ENCODE measurements around the gene CCNB1. TPM values are rescaled to one million over a fixed set of nuclear protein-coding genes. Genes with fewer than 3 reads are reported as not detected.
"Not testable (repeated sequence)": the region's sequence is repeated elsewhere in the genome, so short reads cannot be mapped to it uniquely, and the experiment has no call there.

CCNB1 gene
- polyA plus RNA-seq, 1 donor (not counting 4 experiments of a cell fraction or from before 2014, with no cell fraction given): 126 TPM

GRCh38 chr5:69220833-69221232, 53.9 kb downstream of the CCNB1 start:
- H3K27ac ChIP-seq (ENCODE audit: control insufficient read depth, insufficient read depth, low read length); H3K4me2 ChIP-seq (ENCODE audit: control insufficient read depth, extremely low read depth, insufficient read depth, low read depth, low read length); H3K9me1 ChIP-seq (ENCODE audit: control insufficient read depth, extremely low read depth, insufficient read depth, low read length); H3K36me3 ChIP-seq (ENCODE audit: control insufficient read depth in 2 of 2, extremely low read depth in 1 of 2, insufficient read depth in 2 of 2, low read length in 2 of 2); H3K27me3 ChIP-seq (ENCODE audit: control insufficient read depth, extremely low read depth, insufficient read depth, low read length); H3K9me3 ChIP-seq (ENCODE audit: control insufficient read depth, low read depth, low read length); H4K20me1 ChIP-seq (ENCODE audit: control insufficient read depth, extremely low read depth, insufficient read depth, low read length); dilution Hi-C loops (cut with MboI; ENCODE audit: extremely low pct_ligation_motif_present, low sequenced_read_pairs); H3K9ac ChIP-seq (ENCODE audit: control insufficient read depth, extremely low read depth, insufficient read depth, low read length); H3K4me3 ChIP-seq (ENCODE audit: control insufficient read depth in 2 of 3, extremely low read depth in 1 of 3, insufficient read depth in 2 of 3, low read depth in 1 of 3, low read length in 3 of 3); FAIRE-seq; DNase-seq (ENCODE audit: low read depth, low spot score); H2AFZ ChIP-seq (ENCODE audit: control insufficient read depth, low read length): not testable (repeated sequence)
- peaks cover 10% of the 10 kb centered on the region for H3K4me1 ChIP-seq (ENCODE audit: control insufficient read depth, extremely low read depth, insufficient read depth, low read length)
- H3K79me2 ChIP-seq (ENCODE audit: control insufficient read depth, insufficient read depth, low read length): peaks cover 35% of the 10 kb centered on the region

- Histone ChIP-seq H3K79me2 (ENCODE audit: control insufficient read depth, insufficient read depth, low read length) (peaks cover 17% of the 10 kb centered on the region), H3K4me1 (ENCODE audit: control insufficient read depth, extremely low read depth, insufficient read depth, low read length) (no peaks in the 10 kb centered on the region), H3K9me1 (ENCODE audit: control insufficient read depth, extremely low read depth, insufficient read depth, low read length) (no peaks in the 10 kb centered on the region), H3K4me2 (ENCODE audit: control insufficient read depth, extremely low read depth, insufficient read depth, low read depth, low read length) (no peak overlapping the region), H3K27ac (ENCODE audit: control insufficient read depth, insufficient read depth, low read length) (no peak overlapping the region), H3K36me3 (ENCODE audit: control insufficient read depth in 2 of 2, extremely low read depth in 1 of 2, insufficient read depth in 2 of 2, low read length in 2 of 2) (peaks cover 0 to 3% of the 10 kb centered on the region in 2 experiments), H4K20me1 (ENCODE audit: control insufficient read depth, extremely low read depth, insufficient read depth, low read length) (no peaks in the 10 kb centered on the region), H2AFZ (ENCODE audit: control insufficient read depth, low read length) (no peak overlapping the region), H3K9ac (ENCODE audit: control insufficient read depth, extremely low read depth, insufficient read depth, low read length) (no peak overlapping the region), H3K4me3 (ENCODE audit: control insufficient read depth in 2 of 3, extremely low read depth in 1 of 3, insufficient read depth in 2 of 3, low read depth in 1 of 3, low read length in 3 of 3) (no peak overlapping the region), H3K9me3 (ENCODE audit: control insufficient read depth, low read depth, low read length) (no peaks in the 10 kb centered on the region), H3K27me3 (ENCODE audit: control insufficient read depth, extremely low read depth, insufficient read depth, low read length) (no peaks in the 10 kb centered on the region)
- no peak for DNase-seq (ENCODE audit: low read depth, low spot score)
- dilution Hi-C loops (cut with MboI; ENCODE audit: extremely low pct_ligation_motif_present, low sequenced_read_pairs): no loop called here
- no peak for FAIRE-seq
- TF ChIP-seq, protein P1, sequence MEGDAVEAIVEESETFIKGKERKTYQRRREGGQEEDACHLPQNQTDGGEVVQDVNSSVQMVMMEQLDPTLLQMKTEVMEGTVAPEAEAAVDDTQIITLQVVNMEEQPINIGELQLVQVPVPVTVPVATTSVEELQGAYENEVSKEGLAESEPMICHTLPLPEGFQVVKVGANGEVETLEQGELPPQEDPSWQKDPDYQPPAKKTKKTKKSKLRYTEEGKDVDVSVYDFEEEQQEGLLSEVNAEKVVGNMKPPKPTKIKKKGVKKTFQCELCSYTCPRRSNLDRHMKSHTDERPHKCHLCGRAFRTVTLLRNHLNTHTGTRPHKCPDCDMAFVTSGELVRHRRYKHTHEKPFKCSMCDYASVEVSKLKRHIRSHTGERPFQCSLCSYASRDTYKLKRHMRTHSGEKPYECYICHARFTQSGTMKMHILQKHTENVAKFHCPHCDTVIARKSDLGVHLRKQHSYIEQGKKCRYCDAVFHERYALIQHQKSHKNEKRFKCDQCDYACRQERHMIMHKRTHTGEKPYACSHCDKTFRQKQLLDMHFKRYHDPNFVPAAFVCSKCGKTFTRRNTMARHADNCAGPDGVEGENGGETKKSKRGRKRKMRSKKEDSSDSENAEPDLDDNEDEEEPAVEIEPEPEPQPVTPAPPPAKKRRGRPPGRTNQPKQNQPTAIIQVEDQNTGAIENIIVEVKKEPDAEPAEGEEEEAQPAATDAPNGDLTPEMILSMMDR (optimal IDR thresholded peaks at IDR 0.05 in 1 of 3, IDR thresholded peaks at IDR 0.05 in 1 of 3, conservative IDR thresholded peaks at IDR 0.05 in 1 of 3; ENCODE audit: extremely low read depth in 1 of 3, insufficient read depth in 2 of 3, low read length in 3 of 3): no peak
- TF ChIP-seq EZH2 (IDR thresholded peaks at IDR 0.05; ENCODE audit: low read length): no peak
Observed at GRCh38 chr5:69224520-69224919, 57.6 kb downstream of the CCNB1 start.

DNA sequence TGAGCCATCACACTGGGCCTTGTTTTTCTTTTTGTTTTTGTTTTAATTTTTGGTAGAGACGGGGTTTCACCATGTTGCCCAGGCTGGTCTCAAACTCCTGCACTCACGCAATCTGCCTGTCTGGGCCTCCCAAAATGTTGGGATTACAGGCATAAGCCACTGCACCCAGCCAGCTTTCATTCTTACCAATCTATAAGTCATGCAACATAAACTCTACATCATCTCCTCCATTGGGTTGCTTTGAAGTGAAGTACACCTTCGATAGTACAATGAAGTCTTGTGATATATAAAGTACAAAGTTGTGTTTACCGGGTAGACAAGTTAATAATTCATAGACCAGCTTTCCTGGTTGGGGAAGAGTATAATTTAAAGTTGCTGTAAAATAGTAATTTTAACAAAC, 58.9 kb downstream of the CCNB1 start:
- DNase-seq (ENCODE audit: low read depth, low spot score) (no peak), FAIRE-seq (no peak)
- Histone ChIP-seq H2AFZ (ENCODE audit: control insufficient read depth, low read length) (no peak overlapping the region), H3K36me3 (ENCODE audit: control insufficient read depth in 2 of 2, extremely low read depth in 1 of 2, insufficient read depth in 2 of 2, low read length in 2 of 2) (peaks cover 0 to 3% of the 10 kb centered on the region in 2 experiments), H3K79me2 (ENCODE audit: control insufficient read depth, insufficient read depth, low read length) (peaks cover 9% of the 10 kb centered on the region), H3K27ac (ENCODE audit: control insufficient read depth, insufficient read depth, low read length) (no peak overlapping the region), H3K4me3 (ENCODE audit: control insufficient read depth in 2 of 3, extremely low read depth in 1 of 3, insufficient read depth in 2 of 3, low read depth in 1 of 3, low read length in 3 of 3) (no peak overlapping the region), H3K4me2 (ENCODE audit: control insufficient read depth, extremely low read depth, insufficient read depth, low read depth, low read length) (no peak overlapping the region), H3K4me1 (ENCODE audit: control insufficient read depth, extremely low read depth, insufficient read depth, low read length) (peaks cover 2% of the 10 kb centered on the region), H4K20me1 (ENCODE audit: control insufficient read depth, extremely low read depth, insufficient read depth, low read length) (no peaks in the 10 kb centered on the region), H3K9me3 (ENCODE audit: control insufficient read depth, low read depth, low read length) (no peaks in the 10 kb centered on the region), H3K9me1 (ENCODE audit: control insufficient read depth, extremely low read depth, insufficient read depth, low read length) (no peaks in the 10 kb centered on the region), H3K9ac (ENCODE audit: control insufficient read depth, extremely low read depth, insufficient read depth, low read length) (no peak overlapping the region), H3K27me3 (ENCODE audit: control insufficient read depth, extremely low read depth, insufficient read depth, low read length) (no peaks in the 10 kb centered on the region)
- dilution Hi-C loops (cut with MboI; ENCODE audit: extremely low pct_ligation_motif_present, low sequenced_read_pairs): no loop called here
- no peak for TF ChIP-seq EZH2 (IDR thresholded peaks at IDR 0.05; ENCODE audit: low read length)

Small RNAs within 50 kb of the gene (small RNA-seq; reads per million reads assigned to genes)
- 0 reads per million in 3 experiments for gene SNORA50D (ENCODE audit: insufficient read length in 3 of 3, low read depth in 3 of 3, low replicate concordance in 1 of 3)

Other genes with a start within 250 kb of the CCNB1 start
- 25.5 to 43.4 TPM (median 43.1 TPM) in 3 replicates for gene SLC30A5, start 73.1 kb upstream of the CCNB1 start, polyA plus RNA-seq
- 4.6 to 13.4 TPM (median 7.4 TPM) in 3 replicates for gene CENPH, start 22.4 kb downstream of the CCNB1 start, polyA plus RNA-seq
- 43.4 to 80.6 TPM (median 80.5 TPM) in 3 replicates for gene CDK7, start 67.7 kb downstream of the CCNB1 start, polyA plus RNA-seq
- 3.8 to 6.3 TPM (median 3.9 TPM) in 3 replicates for gene CCDC125, start 165.7 kb downstream of the CCNB1 start, polyA plus RNA-seq
- 21.3 to 60.3 TPM (median 27.3 TPM) in 3 replicates for gene AK6, start 202.4 kb downstream of the CCNB1 start, polyA plus RNA-seq
- 167 to 237 TPM (median 187 TPM) in 3 replicates for gene TAF9, start 202.4 kb downstream of the CCNB1 start, polyA plus RNA-seq
- gene RAD17, start 202.7 kb downstream of the CCNB1 start, polyA plus RNA-seq: 13.4 to 23.0 TPM (median 22.8 TPM) in 3 replicates
- 16.7 to 20.2 TPM (median 17.6 TPM) in 3 replicates for gene MARVELD2, start 248.0 kb downstream of the CCNB1 start, polyA plus RNA-seq

Data from keratinocyte (primary cell).